Measurements from ENCODE around the gene MUSTN1.

- TF ChIP-seq CTCF (optimal IDR thresholded peaks at IDR 0.05 in 1 of 3, IDR thresholded peaks at IDR 0.05 in 1 of 3, conservative IDR thresholded peaks at IDR 0.05 in 1 of 3; ENCODE audit: extremely low read depth in 1 of 3, insufficient read depth in 2 of 3, low read length in 3 of 3) (no peak), EZH2 (IDR thresholded peaks at IDR 0.05; ENCODE audit: low read length) (no peak)
These were observed 36.3 kb downstream of the MUSTN1 start for GRCh38 chr3:52798376-52798977.

All from keratinocyte (primary cell).